IMR-90 (cell line): ENCODE measurements around the gene DLX2. TPM values are rescaled to one million over a fixed set of nuclear protein-coding genes. Genes with fewer than 3 reads are reported as not detected.

ENCODE experiments used
- ATAC-seq: fragments of 200-7000 bp; cut with Tn5 transposase; 2 replicates; pipeline ENCODE4 v1.9.1; 2020; ENCODE audit warnings: low read depth, mild to moderate bottlenecking, moderate library complexity
- BruUV-seq: library from RNA; stranded (reverse); fragments of 400-500 nt; replicated peaks from 2 replicates; lab custom pipeline; 2021; lab: Mats Ljungman, UMichigan
- CTCF ChIA-PET: fragments of 300-600 bp; formaldehyde crosslinking; extraction: SDS; loops from one replicate; lab custom pipeline; 2021; ENCODE audit warnings: antibody characterized with exemption; lab: Yijun Ruan, JAX
- POLR2A ChIA-PET: fragments of 300-600 bp; sonication (Branson Sonifier 250); formaldehyde crosslinking; loops from one replicate; lab custom pipeline; 2022; ENCODE audit warnings: antibody characterized with exemption; ENCODE audit not compliant: unreplicated experiment; lab: Charles Lee
- DNase-seq: peaks from one replicate; pipeline ENCODE4 v3.0.0; 2013
- H2AFZ ChIP-seq: replicated peaks from 2 replicates; pipeline ENCODE3; 2013; ENCODE audit warnings: low read length, mild to moderate bottlenecking; ENCODE audit not compliant: poor library complexity
- H2AK5ac ChIP-seq: 2 replicates; pipeline ENCODE4 v1.6.1; 2013; ENCODE audit warnings: low read depth, low read length, inconsistent platforms
- H2AK9ac ChIP-seq: replicated peaks from 2 replicates; pipeline ENCODE3; 2013; ENCODE audit warnings: mild to moderate bottlenecking, low read depth, low read length, moderate library complexity; ENCODE audit not compliant: poor library complexity
- H2BK120ac ChIP-seq: 2 replicates; pipeline ENCODE4 v1.6.1; 2013; ENCODE audit warnings: low read depth, low read length, inconsistent platforms
- H2BK15ac ChIP-seq: 3 replicates; pipeline ENCODE4 v1.6.1; 2013; ENCODE audit warnings: low read depth, low read length, inconsistent platforms
- H2BK20ac ChIP-seq: 2 replicates; pipeline ENCODE4 v1.6.1; 2013; ENCODE audit warnings: low read depth, mild to moderate bottlenecking, inconsistent platforms, low read length, moderate library complexity
- H2BK5ac ChIP-seq: 2 replicates; pipeline ENCODE4 v1.6.1; 2013; ENCODE audit warnings: mild to moderate bottlenecking, low read depth, low read length, inconsistent platforms; ENCODE audit not compliant: poor library complexity, severe bottlenecking
- H3K14ac ChIP-seq: replicated peaks from 2 replicates; pipeline ENCODE4 v1.6.1; 2013; ENCODE audit warnings: low read depth, low read length, inconsistent platforms
- H3K18ac ChIP-seq: 2 replicates; pipeline ENCODE4 v1.6.1; 2013; ENCODE audit warnings: low read depth, low read length, control low read depth
- H3K23ac ChIP-seq: 2 replicates; pipeline ENCODE4 v1.6.1; 2013; ENCODE audit warnings: low read depth, low read length, inconsistent platforms
- H3K27ac ChIP-seq: 2 replicates; pipeline ENCODE4 v1.5.1; 2013; ENCODE audit warnings: mild to moderate bottlenecking, control low read depth, low read length; ENCODE audit not compliant: insufficient read depth
- H3K27me3 ChIP-seq: 2 replicates; pipeline ENCODE4 v1.6.1; 2013; ENCODE audit warnings: low read length; ENCODE audit not compliant: control insufficient read depth, insufficient read depth
- H3K36me3 ChIP-seq: 2 replicates; pipeline ENCODE4 v1.6.1; 2013; ENCODE audit warnings: low read length, mixed read lengths; ENCODE audit not compliant: control insufficient read depth, insufficient read depth
- H3K4ac ChIP-seq: 2 replicates; pipeline ENCODE4 v1.6.1; 2013; ENCODE audit warnings: low read depth, low read length, inconsistent platforms
- H3K4me1 ChIP-seq: 2 replicates; pipeline ENCODE4 v1.6.1; 2013; ENCODE audit warnings: low read length, mixed read lengths; ENCODE audit not compliant: control insufficient read depth, insufficient read depth
- H3K4me2 ChIP-seq: 2 replicates; pipeline ENCODE4 v1.6.1; 2013; ENCODE audit warnings: low read depth, mild to moderate bottlenecking, control low read depth, low read length, moderate library complexity
- H3K4me3 ChIP-seq: 2 replicates; pipeline ENCODE4 v1.5.1; 2013; ENCODE audit warnings: low read depth, mild to moderate bottlenecking, control low read depth, low read length, moderate library complexity; ENCODE audit not compliant: insufficient read depth
- H3K56ac ChIP-seq: 2 replicates; pipeline ENCODE4 v1.6.1; 2013; ENCODE audit warnings: low read length, inconsistent platforms; ENCODE audit not compliant: insufficient read depth; ENCODE audit errors: extremely low read depth
- H3K79me1 ChIP-seq, 2 experiments: 2 replicates each; pipeline ENCODE4 v1.6.1; 2013; ENCODE audit warnings: low read length in 2 of 2, inconsistent platforms in 1 of 2, low read depth in 1 of 2
- H3K9ac ChIP-seq: 2 replicates; pipeline ENCODE4 v1.6.1; 2013; ENCODE audit warnings: low read depth, low read length, control low read depth
- H3K9me1 ChIP-seq: 2 replicates; pipeline ENCODE4 v1.6.1; 2013; ENCODE audit warnings: low read length, inconsistent platforms; ENCODE audit not compliant: insufficient read depth
- H3K9me3 ChIP-seq: 2 replicates; pipeline ENCODE4 v1.6.1; 2013; ENCODE audit warnings: low read length; ENCODE audit not compliant: control insufficient read depth, insufficient read depth
- H4K20me1 ChIP-seq: 2 replicates; pipeline ENCODE4 v1.6.1; 2013; ENCODE audit warnings: low read length, inconsistent platforms; ENCODE audit not compliant: insufficient read depth
- H4K5ac ChIP-seq: 2 replicates; pipeline ENCODE4 v1.6.1; 2013; ENCODE audit warnings: mild to moderate bottlenecking, low read depth, low read length, control low read depth
- H4K8ac ChIP-seq, 2 experiments: 2 replicates each; pipeline ENCODE4 v1.6.1; 2013; ENCODE audit warnings: low read depth in 2 of 2, low read length in 2 of 2, control low read depth in 1 of 2, inconsistent platforms in 1 of 2
- H4K91ac ChIP-seq: 2 replicates; pipeline ENCODE4 v1.6.1; 2013; ENCODE audit warnings: low read depth, low read length, inconsistent platforms; ENCODE audit not compliant: insufficient read depth
- BHLHE40 ChIP-seq: fragments of 150-350 bp; IDR thresholded peaks from 2 replicates; pipeline ENCODE4 v1.6.1; 2016; ENCODE audit warnings: mild to moderate bottlenecking, low read depth, low read length
- CEBPB ChIP-seq: IDR thresholded peaks from 2 replicates; pipeline ENCODE4 v1.6.1; 2012; ENCODE audit warnings: low read depth, low read length, improper control_type of control experiment
- CHD1 ChIP-seq: IDR thresholded peaks from 2 replicates; pipeline ENCODE4 v1.6.1; 2012; ENCODE audit warnings: low read depth, low read length, improper control_type of control experiment
- FOS ChIP-seq: fragments of 150-350 bp; IDR thresholded peaks from 2 replicates; pipeline ENCODE4 v1.6.1; 2016; ENCODE audit warnings: low read depth, low read length
- MAFK ChIP-seq: IDR thresholded peaks from 2 replicates; pipeline ENCODE4 v1.6.1; 2012; ENCODE audit warnings: low read depth, low read length, improper control_type of control experiment
- MAZ ChIP-seq: IDR thresholded peaks from 2 replicates; pipeline ENCODE4 v1.6.1; 2012; ENCODE audit warnings: low read depth, mild to moderate bottlenecking, low read length, improper control_type of control experiment, moderate library complexity, borderline replicate concordance
- MXI1 ChIP-seq: IDR thresholded peaks from 2 replicates; pipeline ENCODE4 v1.6.1; 2012; ENCODE audit warnings: low read depth, mild to moderate bottlenecking, low read length, moderate library complexity, borderline replicate concordance
- NFE2L2 ChIP-seq: fragments of 150-350 bp; IDR thresholded peaks from 2 replicates; pipeline ENCODE4 v1.6.1; 2016; ENCODE audit warnings: low read depth, mild to moderate bottlenecking, low read length
- POLR2A ChIP-seq: IDR thresholded peaks from 2 replicates; pipeline ENCODE4 v1.6.1; 2012; ENCODE audit warnings: mild to moderate bottlenecking, low read depth, low read length
- RAD21 ChIP-seq: IDR thresholded peaks from 2 replicates; pipeline ENCODE4 v1.6.1; 2012; ENCODE audit warnings: low read length, improper control_type of control experiment
- RCOR1 ChIP-seq: IDR thresholded peaks from 2 replicates; pipeline ENCODE4 v1.6.1; 2012; ENCODE audit warnings: mild to moderate bottlenecking, low read length, improper control_type of control experiment; ENCODE audit not compliant: insufficient replicate concordance
- RFX5 ChIP-seq: IDR thresholded peaks from 2 replicates; pipeline ENCODE4 v1.8.0; 2012; ENCODE audit warnings: low read depth, mild to moderate bottlenecking, low read length, moderate library complexity
- SMC3 ChIP-seq: fragments of 150-350 bp; IDR thresholded peaks from 2 replicates; pipeline ENCODE4 v1.6.1; 2016; ENCODE audit warnings: low read depth, mild to moderate bottlenecking, antibody characterized with exemption, low read length, moderate library complexity
- USF2 ChIP-seq: fragments of 150-350 bp; IDR thresholded peaks from 2 replicates; pipeline ENCODE4 v1.6.1; 2017; ENCODE audit warnings: mild to moderate bottlenecking, antibody characterized with exemption, low read length, low read depth
- WGBS, 2 experiments: methylation state at CpG; one replicate each; pipeline versions ENCODE4 v1.1.5 to v1.1.7; 2013; ENCODE audit warnings: missing lambda C conversion rate in 2 of 2; ENCODE audit not compliant: insufficient read length in 1 of 2; ENCODE audit errors: extremely low coverage in 2 of 2; 5-methylcytosine and 5-hydroxymethylcytosine counted together
- dilution Hi-C: fragments of 300-500 bp; cut with HindIII; formaldehyde crosslinking; loops from one replicate; pipeline ENCODE4 v1.14.3; 2018; ENCODE audit warnings: low sequenced_read_pairs; ENCODE audit not compliant: unreplicated experiment
- in situ Hi-C: fragments of 300-500 bp; cut with MboI; formaldehyde crosslinking; loops from 3 replicates; pipeline ENCODE4 v1.14.3; 2019; ENCODE audit warnings: low sequenced_read_pairs, inconsistent platforms, mixed read lengths
- intact Hi-C: fragments of 100-400 bp; cut with micrococcal nuclease; formaldehyde crosslinking; loops from 2 replicates; pipeline ENCODE4 v1.10.0; 2022
- polyA plus RNA-seq, 3 experiments: library from polyadenylated mRNA; depleted of rRNA; stranded (reverse); fragments of >200 nt; gene quantifications; 2 replicates each; pipeline ENCODE4 v1.2.3, GENCODE V29; 2012; ENCODE audit warnings: low replicate concordance in 1 of 3
- total RNA-seq: library from RNA; depleted of rRNA; stranded (reverse); fragments of >200 nt; gene quantifications from 2 replicates; pipeline ENCODE4 v1.2.3, GENCODE V29; 2012
- TF ChIP-seq, protein P1 (sequence below): conservative IDR thresholded peaks from 2 replicates; pipeline ENCODE4 v1.5.1; 2012; ENCODE audit warnings: mild to moderate bottlenecking, low read depth, low read length, improper control_type of control experiment
- TF ChIP-seq, protein P2 (sequence below): fragments of 150-350 bp; IDR thresholded peaks from 2 replicates; pipeline ENCODE4 v1.6.1; 2016; ENCODE audit warnings: low read depth, mild to moderate bottlenecking, low read length, moderate library complexity, borderline replicate concordance

DLX2 gene
- total and polyA plus RNA-seq, 2 of the 4 experiments (the other 2 are of a cell fraction) = 0.38 TPM; not detected in 1

GRCh38 chr2:172135446-172135845 is 32.7 kb upstream of the DLX2 start:
- peaks cover 2% of the 10 kb centered on the region; the same call in 1 of the 2 replicates for H3K4me1 ChIP-seq
- intact Hi-C loops = no loop called here
- no peak overlapping the region for H4K91ac ChIP-seq
- no CpG with 5 or more reads among the region's 4 CpGs for whole genome bisulfite sequencing, 2 experiments
- DNase-seq (no peak), ATAC-seq (no peak)
- H3K14ac ChIP-seq = no peak overlapping the region
- H2AK9ac ChIP-seq = no peak overlapping the region
- no peak overlapping the region for H3K18ac ChIP-seq
- ChIA-PET CTCF (interaction anchor here (0.8 to 3.1 kb wide), 2 partner anchors 8 to 16 kb away, joined by 3 to 9 read pairs; no protein-coding TSS in a partner anchor), POLR2A (no interaction called here)
- H4K5ac ChIP-seq = no peak overlapping the region
- H3K9me3 ChIP-seq = no peaks in the 10 kb centered on the region; the same call in 1 of the 2 replicates
- TF ChIP-seq USF2 (no peak), BHLHE40 (no peak), NFE2L2 (no peak), RCOR1 (no peak), CHD1 (no peak), FOS (no peak), MAZ (no peak), RAD21 (no peak), POLR2A (no peak), MAFK (no peak), CEBPB (no peak), SMC3 (no peak), MXI1 (no peak), RFX5 (no peak)
- TF ChIP-seq, protein P1, sequence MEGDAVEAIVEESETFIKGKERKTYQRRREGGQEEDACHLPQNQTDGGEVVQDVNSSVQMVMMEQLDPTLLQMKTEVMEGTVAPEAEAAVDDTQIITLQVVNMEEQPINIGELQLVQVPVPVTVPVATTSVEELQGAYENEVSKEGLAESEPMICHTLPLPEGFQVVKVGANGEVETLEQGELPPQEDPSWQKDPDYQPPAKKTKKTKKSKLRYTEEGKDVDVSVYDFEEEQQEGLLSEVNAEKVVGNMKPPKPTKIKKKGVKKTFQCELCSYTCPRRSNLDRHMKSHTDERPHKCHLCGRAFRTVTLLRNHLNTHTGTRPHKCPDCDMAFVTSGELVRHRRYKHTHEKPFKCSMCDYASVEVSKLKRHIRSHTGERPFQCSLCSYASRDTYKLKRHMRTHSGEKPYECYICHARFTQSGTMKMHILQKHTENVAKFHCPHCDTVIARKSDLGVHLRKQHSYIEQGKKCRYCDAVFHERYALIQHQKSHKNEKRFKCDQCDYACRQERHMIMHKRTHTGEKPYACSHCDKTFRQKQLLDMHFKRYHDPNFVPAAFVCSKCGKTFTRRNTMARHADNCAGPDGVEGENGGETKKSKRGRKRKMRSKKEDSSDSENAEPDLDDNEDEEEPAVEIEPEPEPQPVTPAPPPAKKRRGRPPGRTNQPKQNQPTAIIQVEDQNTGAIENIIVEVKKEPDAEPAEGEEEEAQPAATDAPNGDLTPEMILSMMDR = no peak
- TF ChIP-seq, protein P2, sequence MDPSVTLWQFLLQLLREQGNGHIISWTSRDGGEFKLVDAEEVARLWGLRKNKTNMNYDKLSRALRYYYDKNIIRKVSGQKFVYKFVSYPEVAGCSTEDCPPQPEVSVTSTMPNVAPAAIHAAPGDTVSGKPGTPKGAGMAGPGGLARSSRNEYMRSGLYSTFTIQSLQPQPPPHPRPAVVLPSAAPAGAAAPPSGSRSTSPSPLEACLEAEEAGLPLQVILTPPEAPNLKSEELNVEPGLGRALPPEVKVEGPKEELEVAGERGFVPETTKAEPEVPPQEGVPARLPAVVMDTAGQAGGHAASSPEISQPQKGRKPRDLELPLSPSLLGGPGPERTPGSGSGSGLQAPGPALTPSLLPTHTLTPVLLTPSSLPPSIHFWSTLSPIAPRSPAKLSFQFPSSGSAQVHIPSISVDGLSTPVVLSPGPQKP = no peak
- no peak overlapping the region for H2BK120ac ChIP-seq
- no peak overlapping the region for H3K4ac ChIP-seq
- no peaks in the 10 kb centered on the region for H3K9me1 ChIP-seq
- H3K27me3 ChIP-seq = peaks cover 8% of the 10 kb centered on the region
- H3K4me2 ChIP-seq = no peak overlapping the region
- no peak overlapping the region for H2AK5ac ChIP-seq
- no peak overlapping the region for H3K56ac ChIP-seq
- H3K27ac ChIP-seq = no peak overlapping the region
- H3K79me1 ChIP-seq = no peaks in the 10 kb centered on the region
- dilution Hi-C loops = no loop called here
- no peak overlapping the region for H2BK15ac ChIP-seq
- no peak overlapping the region for H3K4me3 ChIP-seq
- in situ Hi-C loops = loop anchor here (10.0 kb wide), 1 partner anchor 541 kb away; no protein-coding TSS in a partner anchor
- no peak overlapping the region for H2BK5ac ChIP-seq
- no peaks in the 10 kb centered on the region for H4K20me1 ChIP-seq
- H2AFZ ChIP-seq = no peak overlapping the region
- no peaks in the 10 kb centered on the region for H3K36me3 ChIP-seq
- H3K23ac ChIP-seq = no peak overlapping the region
- H4K8ac ChIP-seq = no peak overlapping the region
- H2BK20ac ChIP-seq = no peak overlapping the region
- H3K9ac ChIP-seq = no peak overlapping the region
- BruUV-seq = no TSS peak
